Measurements from ENCODE around the gene CHADL. TPM values are rescaled to one million over a fixed set of nuclear protein-coding genes. Genes with fewer than 3 reads are reported as not detected.

CHADL gene
- total and polyA plus RNA-seq, 2 of the 8 experiments (the other 6 are each of a cell fraction or from before 2014, with no cell fraction given) = 0.78 to 1.4 TPM

DNA sequence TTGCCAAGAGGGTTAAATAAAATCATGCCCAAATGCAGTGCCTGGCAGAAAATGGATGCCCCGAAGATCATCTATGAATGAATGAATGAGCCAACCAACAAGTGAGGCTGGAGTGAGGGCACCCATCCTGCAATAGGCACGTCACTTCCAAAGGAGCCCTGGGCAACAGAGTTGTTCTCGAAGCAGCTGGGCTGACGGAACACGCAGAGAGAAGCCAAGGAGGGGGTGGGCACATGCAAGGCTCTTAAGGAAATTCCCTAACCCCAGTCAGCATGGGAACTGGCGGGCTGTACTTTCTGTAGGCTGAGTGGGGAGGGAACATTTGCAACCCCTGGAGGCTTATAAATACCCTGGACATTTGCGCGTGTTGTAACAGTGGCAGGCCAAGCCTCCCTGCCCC is 11.6 kb upstream of the CHADL start (continued):
- TF ChIP-seq, protein P1, sequence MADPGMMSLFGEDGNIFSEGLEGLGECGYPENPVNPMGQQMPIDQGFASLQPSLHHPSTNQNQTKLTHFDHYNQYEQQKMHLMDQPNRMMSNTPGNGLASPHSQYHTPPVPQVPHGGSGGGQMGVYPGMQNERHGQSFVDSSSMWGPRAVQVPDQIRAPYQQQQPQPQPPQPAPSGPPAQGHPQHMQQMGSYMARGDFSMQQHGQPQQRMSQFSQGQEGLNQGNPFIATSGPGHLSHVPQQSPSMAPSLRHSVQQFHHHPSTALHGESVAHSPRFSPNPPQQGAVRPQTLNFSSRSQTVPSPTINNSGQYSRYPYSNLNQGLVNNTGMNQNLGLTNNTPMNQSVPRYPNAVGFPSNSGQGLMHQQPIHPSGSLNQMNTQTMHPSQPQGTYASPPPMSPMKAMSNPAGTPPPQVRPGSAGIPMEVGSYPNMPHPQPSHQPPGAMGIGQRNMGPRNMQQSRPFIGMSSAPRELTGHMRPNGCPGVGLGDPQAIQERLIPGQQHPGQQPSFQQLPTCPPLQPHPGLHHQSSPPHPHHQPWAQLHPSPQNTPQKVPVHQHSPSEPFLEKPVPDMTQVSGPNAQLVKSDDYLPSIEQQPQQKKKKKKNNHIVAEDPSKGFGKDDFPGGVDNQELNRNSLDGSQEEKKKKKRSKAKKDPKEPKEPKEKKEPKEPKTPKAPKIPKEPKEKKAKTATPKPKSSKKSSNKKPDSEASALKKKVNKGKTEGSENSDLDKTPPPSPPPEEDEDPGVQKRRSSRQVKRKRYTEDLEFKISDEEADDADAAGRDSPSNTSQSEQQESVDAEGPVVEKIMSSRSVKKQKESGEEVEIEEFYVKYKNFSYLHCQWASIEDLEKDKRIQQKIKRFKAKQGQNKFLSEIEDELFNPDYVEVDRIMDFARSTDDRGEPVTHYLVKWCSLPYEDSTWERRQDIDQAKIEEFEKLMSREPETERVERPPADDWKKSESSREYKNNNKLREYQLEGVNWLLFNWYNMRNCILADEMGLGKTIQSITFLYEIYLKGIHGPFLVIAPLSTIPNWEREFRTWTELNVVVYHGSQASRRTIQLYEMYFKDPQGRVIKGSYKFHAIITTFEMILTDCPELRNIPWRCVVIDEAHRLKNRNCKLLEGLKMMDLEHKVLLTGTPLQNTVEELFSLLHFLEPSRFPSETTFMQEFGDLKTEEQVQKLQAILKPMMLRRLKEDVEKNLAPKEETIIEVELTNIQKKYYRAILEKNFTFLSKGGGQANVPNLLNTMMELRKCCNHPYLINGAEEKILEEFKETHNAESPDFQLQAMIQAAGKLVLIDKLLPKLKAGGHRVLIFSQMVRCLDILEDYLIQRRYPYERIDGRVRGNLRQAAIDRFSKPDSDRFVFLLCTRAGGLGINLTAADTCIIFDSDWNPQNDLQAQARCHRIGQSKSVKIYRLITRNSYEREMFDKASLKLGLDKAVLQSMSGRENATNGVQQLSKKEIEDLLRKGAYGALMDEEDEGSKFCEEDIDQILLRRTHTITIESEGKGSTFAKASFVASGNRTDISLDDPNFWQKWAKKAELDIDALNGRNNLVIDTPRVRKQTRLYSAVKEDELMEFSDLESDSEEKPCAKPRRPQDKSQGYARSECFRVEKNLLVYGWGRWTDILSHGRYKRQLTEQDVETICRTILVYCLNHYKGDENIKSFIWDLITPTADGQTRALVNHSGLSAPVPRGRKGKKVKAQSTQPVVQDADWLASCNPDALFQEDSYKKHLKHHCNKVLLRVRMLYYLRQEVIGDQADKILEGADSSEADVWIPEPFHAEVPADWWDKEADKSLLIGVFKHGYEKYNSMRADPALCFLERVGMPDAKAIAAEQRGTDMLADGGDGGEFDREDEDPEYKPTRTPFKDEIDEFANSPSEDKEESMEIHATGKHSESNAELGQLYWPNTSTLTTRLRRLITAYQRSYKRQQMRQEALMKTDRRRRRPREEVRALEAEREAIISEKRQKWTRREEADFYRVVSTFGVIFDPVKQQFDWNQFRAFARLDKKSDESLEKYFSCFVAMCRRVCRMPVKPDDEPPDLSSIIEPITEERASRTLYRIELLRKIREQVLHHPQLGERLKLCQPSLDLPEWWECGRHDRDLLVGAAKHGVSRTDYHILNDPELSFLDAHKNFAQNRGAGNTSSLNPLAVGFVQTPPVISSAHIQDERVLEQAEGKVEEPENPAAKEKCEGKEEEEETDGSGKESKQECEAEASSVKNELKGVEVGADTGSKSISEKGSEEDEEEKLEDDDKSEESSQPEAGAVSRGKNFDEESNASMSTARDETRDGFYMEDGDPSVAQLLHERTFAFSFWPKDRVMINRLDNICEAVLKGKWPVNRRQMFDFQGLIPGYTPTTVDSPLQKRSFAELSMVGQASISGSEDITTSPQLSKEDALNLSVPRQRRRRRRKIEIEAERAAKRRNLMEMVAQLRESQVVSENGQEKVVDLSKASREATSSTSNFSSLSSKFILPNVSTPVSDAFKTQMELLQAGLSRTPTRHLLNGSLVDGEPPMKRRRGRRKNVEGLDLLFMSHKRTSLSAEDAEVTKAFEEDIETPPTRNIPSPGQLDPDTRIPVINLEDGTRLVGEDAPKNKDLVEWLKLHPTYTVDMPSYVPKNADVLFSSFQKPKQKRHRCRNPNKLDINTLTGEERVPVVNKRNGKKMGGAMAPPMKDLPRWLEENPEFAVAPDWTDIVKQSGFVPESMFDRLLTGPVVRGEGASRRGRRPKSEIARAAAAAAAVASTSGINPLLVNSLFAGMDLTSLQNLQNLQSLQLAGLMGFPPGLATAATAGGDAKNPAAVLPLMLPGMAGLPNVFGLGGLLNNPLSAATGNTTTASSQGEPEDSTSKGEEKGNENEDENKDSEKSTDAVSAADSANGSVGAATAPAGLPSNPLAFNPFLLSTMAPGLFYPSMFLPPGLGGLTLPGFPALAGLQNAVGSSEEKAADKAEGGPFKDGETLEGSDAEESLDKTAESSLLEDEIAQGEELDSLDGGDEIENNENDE (IDR thresholded peaks at IDR 0.05; ENCODE audit: insufficient replicate concordance, low read length) = no peak
- TF ChIP-seq CREB1 (IDR thresholded peaks at IDR 0.05) (no peak), RAD21 (IDR thresholded peaks at IDR 0.05 in 1 of 2, conservative IDR thresholded peaks at IDR 0.05 in 1 of 2; ENCODE audit: low read depth in 2 of 2, low read length in 2 of 2) (no peak), SUZ12 (IDR thresholded peaks at IDR 0.05; ENCODE audit: low read length) (no peak), BACH1 (IDR thresholded peaks at IDR 0.05; ENCODE audit: low read length) (no peak), RNF2 (IDR thresholded peaks at IDR 0.05; ENCODE audit: borderline replicate concordance, low read depth, low read length, missing control alignments, poor library complexity, severe bottlenecking) (no peak), NRF1 (IDR thresholded peaks at IDR 0.05; ENCODE audit: low read depth, low read length) (no peak), CBX5 (IDR thresholded peaks at IDR 0.05; ENCODE audit: low read depth, low read length) (no peak), SAP30 (IDR thresholded peaks at IDR 0.05; ENCODE audit: insufficient read depth, insufficient replicate concordance, low read length) (no peak), POLR2A (IDR thresholded peaks at IDR 0.05; ENCODE audit: control extremely low read depth in 1 of 2, low read depth in 2 of 2, low read length in 2 of 2) (no peak), PHF8 (conservative IDR thresholded peaks at IDR 0.05; ENCODE audit: low read depth, low read length) (no peak)
